HCEC 1CT (cell line): ENCODE data around the gene ITGB8.
A peak's percentile ranks its signal among the peaks of the same experiment; 100 is the strongest.

Source experiments
- DNase-seq: peaks from one replicate; pipeline ENCODE4 v3.0.0-alpha.2; 2017

The ITGB8 gene

GRCh38 chr7:20432071-20432470 lies 101.4 kb downstream of the ITGB8 start:
- no peak for DNase-seq

GRCh38 chr7:20435305-20435704 lies 104.6 kb downstream of the ITGB8 start:
- DNase-seq = peak; percentile 43

GRCh38 chr7:20438248-20438647 lies 107.5 kb downstream of the ITGB8 start:
- DNase-seq = no peak

- no peak for DNase-seq
These were observed 108.1 kb downstream of the ITGB8 start for GRCh38 chr7:20438694-20439376.

GRCh38 chr7:20439416-20440185 lies 108.9 kb downstream of the ITGB8 start:
- DNase-seq = no peak

- peak; percentile 42 for DNase-seq
These were observed 109.9 kb downstream of the ITGB8 start for GRCh38 chr7:20440472-20441105.

GRCh38 chr7:20441346-20441745 lies 110.6 kb downstream of the ITGB8 start:
- DNase-seq = no peak

- DNase-seq = no peak
These were observed 111.3 kb downstream of the ITGB8 start for GRCh38 chr7:20441991-20442441.

- DNase-seq = no peak
These were observed 112.3 kb downstream of the ITGB8 start for GRCh38 chr7:20442951-20443350.

GRCh38 chr7:20444030-20444800 lies 113.5 kb downstream of the ITGB8 start:
- DNase-seq = no peak

- DNase-seq = no peak
These were observed 116.4 kb downstream of the ITGB8 start for GRCh38 chr7:20447021-20447650.

- no peak for DNase-seq
These were observed 118.5 kb downstream of the ITGB8 start for GRCh38 chr7:20449176-20449575.

- DNase-seq = no peak
These were observed 119.8 kb downstream of the ITGB8 start for GRCh38 chr7:20450536-20450935.

- DNase-seq = no peak
These were observed 123.5 kb downstream of the ITGB8 start for GRCh38 chr7:20454202-20454601.

GRCh38 chr7:20456701-20457100 lies 126.0 kb downstream of the ITGB8 start:
- no peak for DNase-seq

- DNase-seq = no peak
These were observed 127.8 kb downstream of the ITGB8 start for GRCh38 chr7:20458521-20458920.

- no peak for DNase-seq
These were observed 128.7 kb downstream of the ITGB8 start for GRCh38 chr7:20459419-20459818.

GRCh38 chr7:20464891-20465290 lies 134.2 kb downstream of the ITGB8 start:
- no peak for DNase-seq
